HG03103 (cell line): ENCODE data around the gene KLHL13.
"Not testable (repeated sequence)": the region's sequence is repeated elsewhere in the genome, so short reads cannot be mapped to it uniquely, and the experiment has no call there.

Experiments
- ATAC-seq: cut with Tn5 transposase; IDR thresholded peaks from one replicate; pipeline ENCODE4 v1.9.1; 2021; ENCODE audit warnings: low read depth; ENCODE audit not compliant: unreplicated experiment

KLHL13 gene, protein sequence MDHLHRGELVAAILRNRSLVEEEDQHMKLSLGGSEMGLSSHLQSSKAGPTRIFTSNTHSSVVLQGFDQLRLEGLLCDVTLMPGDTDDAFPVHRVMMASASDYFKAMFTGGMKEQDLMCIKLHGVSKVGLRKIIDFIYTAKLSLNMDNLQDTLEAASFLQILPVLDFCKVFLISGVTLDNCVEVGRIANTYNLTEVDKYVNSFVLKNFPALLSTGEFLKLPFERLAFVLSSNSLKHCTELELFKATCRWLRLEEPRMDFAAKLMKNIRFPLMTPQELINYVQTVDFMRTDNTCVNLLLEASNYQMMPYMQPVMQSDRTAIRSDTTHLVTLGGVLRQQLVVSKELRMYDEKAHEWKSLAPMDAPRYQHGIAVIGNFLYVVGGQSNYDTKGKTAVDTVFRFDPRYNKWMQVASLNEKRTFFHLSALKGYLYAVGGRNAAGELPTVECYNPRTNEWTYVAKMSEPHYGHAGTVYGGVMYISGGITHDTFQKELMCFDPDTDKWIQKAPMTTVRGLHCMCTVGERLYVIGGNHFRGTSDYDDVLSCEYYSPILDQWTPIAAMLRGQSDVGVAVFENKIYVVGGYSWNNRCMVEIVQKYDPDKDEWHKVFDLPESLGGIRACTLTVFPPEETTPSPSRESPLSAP

DNA sequence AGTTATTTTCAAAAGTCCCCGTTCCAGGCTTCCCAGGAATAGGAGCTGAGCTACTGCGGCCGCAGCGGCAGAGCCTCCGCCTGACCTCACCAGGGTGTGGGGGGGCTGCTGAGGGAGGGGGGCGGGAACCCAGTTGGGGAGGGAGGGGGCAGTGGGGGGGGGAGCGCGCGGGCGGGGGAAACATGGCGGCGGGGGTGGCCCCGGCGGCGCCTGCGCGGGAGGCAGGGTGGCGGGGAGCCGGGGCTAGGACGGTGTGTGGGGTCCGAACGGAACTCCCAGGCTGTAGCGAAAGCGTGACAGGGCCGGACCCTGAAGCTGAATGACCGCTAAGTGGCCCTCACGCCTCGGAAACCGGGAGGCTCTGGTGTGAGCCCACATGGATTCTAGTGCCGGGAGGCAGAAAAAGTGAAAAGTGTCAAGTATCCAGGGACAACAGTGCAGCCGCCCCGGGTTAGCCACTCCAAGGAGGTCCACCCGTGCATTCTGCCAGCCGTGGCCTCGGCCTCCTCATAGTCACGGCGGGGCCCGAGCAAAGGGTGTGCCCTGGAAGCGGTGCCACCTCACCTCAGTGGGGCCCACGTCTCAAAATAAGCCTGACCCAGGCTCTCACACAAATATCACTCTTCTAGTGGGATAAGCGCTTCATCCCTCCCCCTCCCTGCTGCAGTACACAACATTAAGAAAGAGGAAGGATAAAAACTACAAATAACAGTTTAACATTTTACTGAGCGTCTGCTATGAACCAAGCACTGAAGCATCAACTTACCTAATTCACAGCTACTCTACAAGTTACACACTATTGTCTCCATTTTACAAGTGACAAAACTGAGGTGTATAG, at the start of gene KLHL13:
Gene KLHL13 (minus strand): TSS at position 98 of the 838 bp plus-strand sequence. CDS start 88,337 bp downstream, outside the sequence.
- no peak for ATAC-seq

DNA sequence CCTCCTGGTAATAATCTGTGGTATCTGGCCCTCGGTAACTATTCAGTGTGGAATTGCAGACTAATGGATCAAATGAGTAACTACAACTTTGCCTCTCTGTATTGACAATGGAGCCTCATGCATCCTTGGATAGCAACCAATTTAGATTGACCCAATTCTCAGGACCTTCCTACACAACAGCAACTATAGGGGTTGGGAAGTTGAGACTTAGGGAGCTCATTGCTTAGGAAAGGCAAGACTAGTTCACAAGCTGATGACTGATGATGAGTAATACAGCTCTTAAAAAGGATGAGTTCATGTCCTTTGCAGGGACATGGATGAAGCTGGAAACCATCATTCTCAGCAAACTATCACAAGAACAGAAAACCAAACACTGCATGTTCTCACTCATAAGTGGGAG, 47.5 kb upstream of the KLHL13 start:
- no peak for ATAC-seq

DNA sequence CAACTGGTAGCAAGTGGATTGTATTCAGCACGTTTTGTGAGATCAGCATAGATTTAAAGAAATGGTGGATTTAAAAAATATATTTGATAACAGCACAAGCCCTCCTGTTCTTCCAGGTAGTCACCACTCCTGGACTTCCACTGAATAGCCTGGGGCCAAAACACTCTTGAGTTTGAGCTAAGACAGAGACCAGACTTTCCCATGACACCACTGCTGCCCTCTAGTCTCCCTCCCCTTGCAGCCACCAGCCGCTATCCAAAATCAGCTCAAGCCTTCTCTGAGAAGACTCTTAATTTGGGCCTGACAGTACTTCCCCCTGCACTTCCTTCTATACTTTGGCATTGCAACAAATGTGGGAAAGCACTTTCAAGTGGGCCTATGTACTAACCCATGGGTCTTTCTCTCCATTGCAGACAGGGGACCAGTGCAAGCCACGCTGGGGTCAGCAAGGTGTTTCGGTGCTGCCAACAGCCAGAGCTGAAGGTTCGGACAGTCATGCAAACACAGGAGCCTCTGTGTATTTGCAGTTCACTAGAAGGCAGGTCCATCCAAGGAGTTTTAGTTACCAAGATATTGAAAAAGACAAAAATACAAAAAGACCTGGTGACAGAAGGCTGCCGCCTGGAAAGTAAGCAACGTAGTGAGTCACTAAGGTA, 40.5 kb upstream of the KLHL13 start:
- no peak for ATAC-seq

DNA sequence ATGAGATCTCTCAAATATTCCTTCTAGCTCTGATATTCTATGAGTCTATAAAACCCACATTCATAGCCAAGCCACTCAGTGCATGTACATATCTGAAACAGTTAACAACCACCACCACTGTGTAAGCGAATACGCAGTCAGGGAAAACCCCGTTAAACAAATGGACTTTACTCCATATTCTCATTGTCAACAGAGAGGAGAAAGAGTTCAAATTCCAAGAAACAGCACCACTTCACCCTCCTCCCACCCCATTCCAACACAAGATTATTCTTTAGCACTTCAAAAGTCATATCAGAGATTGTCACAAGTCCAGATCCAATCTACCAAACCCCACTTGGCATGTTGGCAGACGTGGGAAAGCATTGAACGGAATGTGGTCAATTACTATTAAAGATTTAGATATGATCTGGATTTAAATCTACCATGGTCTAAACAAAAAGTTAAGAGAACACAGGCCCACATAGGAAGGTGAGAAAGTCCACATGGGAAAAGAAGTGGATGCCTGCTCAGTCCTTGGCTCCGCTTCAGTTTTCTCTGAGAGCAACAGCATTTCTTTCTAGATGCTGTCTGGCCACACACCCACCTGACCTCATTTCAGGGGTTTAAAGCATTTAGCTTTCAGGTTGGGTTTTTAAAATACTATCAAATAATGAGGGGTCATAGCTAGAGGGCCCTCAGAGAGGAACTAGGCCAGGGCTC, 39.8 kb upstream of the KLHL13 start:
- ATAC-seq, result no peak

DNA sequence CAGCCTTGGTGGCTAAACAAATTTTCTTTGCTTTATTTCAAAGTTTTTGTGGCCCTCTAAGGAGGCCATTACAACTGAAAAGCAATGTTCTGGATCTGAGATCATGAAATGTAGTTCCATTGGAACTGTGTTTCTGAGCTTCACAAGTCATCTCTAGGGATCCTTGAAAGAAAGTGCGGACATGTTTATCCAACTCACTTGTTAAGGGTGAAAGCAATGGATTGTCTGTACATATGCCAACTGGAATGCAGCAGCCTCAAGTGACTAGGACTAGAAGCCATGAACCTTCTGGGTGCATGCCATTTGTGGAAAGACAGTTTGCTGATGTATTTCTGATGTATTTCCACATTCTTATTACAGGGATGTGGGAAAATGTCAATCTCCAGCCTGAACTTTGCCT, 36.7 kb upstream of the KLHL13 start:
- no peak for ATAC-seq

DNA sequence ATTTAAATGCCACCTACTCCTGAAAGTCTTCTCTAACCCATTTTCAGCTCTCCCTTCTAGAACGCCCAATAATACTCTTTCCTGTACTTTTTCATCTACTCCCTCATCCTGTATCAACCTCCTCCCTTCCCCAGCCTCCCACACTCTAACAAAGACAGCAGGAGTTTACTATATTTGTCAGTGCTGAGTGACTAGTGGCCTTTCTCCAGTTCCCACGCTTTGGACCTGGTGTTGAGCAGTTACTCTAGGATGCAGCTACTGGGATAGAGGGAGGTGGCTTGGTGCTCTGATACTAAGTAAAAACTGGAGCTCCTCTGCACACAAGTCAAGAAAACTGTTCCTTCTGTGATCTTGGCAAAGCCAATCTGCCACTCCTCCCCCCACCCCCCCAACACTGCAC, 36.1 kb upstream of the KLHL13 start:
- ATAC-seq, result no peak

DNA sequence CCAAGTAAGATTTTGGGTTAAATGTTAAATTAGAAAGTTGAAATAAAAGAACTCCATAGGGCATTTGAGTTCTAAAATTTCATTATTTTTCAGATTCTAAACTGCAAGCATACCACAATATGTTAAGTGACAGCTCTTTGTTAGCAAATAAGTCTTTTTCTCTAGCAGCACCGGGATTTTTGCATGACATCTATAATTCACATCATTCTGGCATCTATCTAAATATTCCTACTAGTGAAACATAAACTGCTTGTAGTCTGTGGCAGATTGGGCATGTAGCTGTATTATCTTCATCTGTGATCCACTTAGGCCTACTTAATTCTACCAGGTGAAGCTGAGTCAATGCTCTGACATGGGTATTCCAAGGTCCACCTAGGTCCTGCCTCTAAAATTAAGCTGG, 32.1 kb upstream of the KLHL13 start:
- ATAC-seq, result no peak

DNA sequence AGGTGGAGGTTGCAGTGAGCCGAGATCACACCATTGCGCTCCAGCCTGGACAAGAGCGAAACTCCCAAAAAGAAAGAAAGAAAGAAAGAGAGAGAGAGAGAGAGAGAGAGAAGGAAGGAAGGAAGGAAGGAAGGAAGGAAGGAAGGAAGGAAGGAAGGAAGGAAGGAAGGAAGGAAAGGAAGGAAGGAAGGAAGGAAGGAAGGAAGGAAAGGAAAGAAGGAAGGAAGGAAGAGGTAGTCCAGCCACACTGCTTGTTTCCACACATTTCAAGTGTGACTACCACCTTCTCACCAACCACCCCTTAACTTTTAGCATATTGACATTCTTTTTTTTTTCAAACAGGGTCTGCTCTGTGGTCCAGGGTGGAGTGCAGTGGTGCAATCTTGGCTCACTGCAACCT, 31.2 kb upstream of the KLHL13 start:
- ATAC-seq, result not testable (repeated sequence)

DNA sequence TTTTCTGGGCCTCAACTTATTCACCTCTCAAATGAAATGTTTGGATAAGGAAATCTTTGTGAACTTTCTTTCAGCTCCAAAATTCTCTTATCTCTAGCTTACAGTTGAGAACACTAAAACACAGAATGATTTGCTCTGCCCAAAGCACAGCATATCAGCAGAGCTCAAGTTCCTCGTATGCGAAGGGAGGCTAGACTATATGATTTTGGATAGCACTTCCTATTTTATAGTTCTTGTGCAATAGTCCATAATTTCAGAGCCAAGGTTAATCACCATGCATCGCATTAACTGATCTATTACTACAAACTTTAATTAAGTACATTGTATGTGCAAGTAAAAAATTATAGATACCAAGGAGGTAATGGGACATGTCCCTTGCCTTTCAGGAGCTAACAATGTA, 27.0 kb upstream of the KLHL13 start:
- ATAC-seq, result no peak

DNA sequence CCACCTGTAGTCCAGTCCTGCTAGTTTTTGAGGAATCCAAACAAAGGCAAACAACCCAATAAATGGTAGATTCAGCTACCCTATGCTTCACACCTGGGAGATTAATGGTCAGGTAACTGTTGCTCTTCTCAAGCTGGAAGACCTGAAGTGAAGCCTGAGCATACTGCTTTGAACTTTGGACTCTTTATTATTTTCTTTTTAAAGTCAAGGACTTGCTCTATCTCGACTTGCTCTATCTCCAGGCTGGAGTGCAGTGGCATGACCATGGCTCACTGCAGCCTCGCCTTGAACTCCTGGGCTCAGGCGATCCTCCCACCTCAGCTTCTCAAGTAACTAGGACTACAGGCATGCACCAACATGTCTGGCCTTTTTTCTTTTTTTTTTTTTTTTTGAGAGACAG, 14.7 kb upstream of the KLHL13 start:
- no peak for ATAC-seq

DNA sequence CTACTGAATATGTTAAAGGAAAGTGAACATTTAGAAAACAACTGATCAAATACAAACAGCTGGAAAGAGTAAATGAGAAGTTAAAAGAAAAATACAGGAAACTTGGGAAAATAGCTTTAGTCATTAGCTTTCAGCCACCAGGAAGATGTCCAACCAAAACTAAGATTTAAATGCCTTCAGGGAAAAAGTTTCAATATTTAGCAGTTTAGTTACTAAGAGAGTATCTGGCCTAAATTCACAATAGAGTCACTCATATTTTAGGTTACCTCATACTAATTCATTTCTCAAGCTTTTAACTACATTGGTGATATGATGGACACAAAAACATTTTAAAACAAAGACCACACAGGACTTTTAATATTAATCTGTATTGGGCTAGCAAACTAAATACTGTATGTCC, 13.1 kb upstream of the KLHL13 start:
- ATAC-seq, result no peak

DNA sequence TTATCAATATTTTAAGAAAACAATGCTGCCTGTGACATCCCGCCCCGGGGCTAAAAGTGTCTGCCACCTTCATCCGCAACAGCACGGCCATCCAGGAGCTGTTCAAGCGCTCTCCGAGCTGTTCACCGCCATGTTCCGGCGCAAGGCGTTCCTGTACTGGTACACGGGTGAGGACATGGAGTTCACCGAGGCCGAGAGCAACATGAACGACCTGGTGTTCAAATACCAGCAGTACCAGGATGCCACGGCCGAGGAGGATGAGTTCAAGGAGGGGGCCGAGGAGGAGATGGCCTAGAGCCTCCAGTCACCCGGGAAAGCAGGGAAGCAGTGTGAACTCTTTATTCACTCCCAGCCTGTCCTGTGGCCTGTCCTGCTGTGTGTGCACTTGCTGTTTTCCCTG, 12.1 kb upstream of the KLHL13 start:
- no peak for ATAC-seq

DNA sequence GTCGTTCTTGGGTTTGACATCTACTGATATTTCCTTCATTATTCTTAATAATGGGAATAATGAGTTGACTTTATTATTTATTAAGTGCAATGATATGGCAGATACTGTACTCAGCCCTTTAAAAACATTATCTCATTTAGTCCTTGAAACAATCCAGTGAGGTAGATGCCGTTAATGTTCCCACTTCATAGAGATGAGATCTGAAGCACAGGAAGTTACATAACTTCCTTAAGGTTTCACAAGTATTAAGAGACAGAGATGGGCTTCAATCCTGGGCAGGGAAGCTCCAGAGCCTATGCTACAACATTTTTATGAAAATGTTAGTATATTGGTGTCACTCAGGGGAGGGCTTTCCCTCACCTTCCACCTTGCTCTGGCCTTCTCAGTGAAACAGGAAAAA, 9.7 kb upstream of the KLHL13 start:
- no peak for ATAC-seq

DNA sequence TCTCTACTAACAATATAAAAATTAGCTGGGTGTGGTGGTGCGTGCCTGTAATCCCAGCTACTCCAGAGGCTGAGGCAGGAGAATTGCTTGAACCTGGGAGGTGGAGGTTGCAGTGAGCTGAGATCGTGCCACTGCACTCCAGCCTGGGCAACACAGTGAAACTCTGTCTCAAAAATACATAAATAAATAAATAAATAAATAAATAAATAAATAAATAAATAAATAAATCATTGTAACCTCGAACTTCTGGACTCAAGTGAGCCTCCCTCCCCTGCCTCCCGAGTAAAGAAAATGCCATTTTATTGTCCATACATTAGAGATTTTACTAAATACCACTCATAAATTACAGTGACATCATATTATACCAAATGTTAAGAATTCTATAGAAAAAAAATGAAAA, 7.6 kb upstream of the KLHL13 start:
- ATAC-seq, result not testable (repeated sequence)

DNA sequence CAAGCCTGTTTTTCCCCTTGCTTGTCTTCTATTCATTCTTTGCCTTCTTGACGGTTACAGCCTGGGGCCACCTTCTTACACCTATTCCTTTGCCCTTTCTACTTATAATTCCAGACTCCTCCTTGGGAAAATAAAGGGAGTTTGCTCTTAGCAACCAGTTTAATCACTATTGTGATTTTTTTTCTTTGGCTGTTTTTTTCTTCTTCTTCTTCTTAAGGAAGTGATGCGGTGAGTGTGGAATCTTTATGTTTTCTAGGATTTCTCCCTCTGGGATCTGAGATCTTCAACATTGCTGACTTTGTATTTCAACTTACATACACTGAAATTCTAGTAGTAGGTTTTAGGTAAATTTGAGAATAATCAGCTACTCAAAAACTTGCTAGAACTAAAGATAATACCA, 1.1 kb upstream of the KLHL13 start:
- no peak for ATAC-seq

DNA sequence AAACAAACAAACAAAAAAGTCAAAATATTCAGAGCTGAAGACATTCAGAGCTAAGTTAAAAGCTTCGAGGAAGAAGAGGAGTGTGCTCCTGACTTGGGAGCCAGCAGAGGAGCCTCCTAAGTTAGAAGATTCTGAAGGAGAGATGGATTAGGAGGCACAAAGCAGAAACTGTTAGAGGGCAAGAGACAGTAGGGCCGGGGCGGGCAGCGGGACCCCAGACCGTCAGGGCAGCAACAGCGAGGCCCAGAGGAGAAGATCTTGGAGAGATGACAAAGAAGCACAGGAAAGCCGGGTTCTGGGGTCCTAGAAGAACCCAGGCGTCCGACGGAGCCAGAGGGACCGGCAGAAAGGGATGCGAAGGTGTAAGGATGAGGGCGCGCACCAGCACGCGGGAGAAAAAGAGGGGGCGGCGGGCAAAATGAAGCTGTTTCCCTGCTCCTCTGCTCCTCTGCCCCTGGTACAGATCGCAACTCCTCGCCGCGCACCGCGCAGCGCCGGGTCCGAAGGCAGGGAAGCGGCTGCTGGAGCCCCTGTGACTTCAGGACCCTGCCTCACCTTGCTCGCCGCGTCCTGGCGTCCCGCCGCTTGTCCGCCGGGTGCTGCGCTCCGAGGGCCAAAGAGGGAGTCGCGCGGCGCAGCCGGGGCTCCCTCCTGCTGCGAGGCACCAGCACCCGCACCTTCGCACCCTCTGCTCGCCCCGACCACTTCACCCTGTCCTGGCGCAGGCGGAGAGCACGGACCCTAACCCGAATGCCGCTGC, 477 bp downstream of the KLHL13 start:
- no peak for ATAC-seq

DNA sequence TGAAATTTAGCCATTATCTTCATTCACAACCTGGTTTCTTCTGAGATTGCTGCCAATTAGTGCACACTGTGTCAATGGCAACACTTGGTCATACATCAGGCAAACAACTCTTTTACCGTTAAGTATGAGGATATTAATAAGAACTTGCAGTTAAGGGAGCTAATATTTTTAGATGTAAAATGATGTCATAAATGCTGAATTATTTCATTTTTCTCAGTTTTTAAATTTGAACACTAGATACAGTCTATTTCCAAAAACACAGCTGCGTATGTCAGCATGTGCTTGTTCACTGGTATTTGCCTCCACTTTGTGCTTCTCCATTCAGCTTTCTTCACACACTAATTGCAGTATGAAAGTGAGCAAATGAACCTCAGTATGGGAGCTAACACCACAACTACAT, 1.6 kb downstream of the KLHL13 start:
- no peak for ATAC-seq

DNA sequence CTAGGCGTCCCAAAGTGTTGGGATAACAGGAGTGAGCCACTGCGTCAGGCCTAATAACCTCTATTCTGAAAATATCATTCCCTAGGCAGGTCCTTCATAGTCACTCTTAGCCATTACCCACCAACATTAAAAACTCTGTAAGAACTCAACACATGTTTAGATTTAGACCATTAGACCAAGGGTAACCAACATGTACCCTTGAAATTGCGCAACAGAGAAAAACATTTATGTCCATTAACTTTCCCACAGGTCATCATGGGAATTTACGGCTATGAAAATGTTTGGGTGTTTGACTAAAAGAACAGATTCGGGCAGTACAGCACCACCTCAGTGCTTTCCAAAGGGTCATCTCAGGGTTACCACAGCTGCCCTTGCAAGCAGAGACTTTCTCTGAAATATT, 7.5 kb downstream of the KLHL13 start:
- no peak for ATAC-seq

DNA sequence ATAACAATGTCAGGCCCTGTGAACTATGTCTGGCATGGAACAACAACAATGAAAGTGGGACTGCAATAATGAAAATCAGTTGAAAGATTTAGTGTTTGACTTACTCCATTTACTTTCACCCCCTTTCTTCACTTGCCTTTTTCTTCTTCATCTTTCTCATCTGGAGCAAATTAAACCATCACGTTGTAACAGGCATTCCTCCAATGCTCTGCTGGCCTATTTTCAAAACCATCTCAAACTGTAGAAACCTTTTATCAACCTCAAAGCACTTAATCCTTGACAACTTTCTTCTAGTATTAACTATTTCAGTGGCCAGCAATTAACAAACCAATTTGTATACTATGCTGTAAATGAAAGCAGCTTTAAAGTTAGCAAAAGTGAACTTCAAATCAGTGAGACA, 8.3 kb downstream of the KLHL13 start:
- no peak for ATAC-seq

DNA sequence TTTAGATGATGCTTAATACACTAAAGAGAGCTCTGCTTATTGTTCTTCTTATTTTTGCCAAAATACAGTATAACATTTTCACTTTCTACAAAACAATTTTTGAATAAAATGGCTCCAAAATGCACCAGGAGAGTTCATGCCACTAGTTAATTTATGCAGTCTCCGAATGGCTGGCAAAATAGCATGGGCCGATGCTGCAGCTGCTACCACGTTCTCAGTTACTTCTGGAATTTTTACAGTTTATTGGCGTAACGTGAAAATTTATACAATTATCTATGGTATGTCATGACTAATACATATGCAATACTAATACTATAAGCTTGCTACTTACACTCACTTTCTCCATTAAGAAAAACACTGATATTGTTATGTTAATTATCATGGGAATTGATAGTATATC, 16.5 kb downstream of the KLHL13 start:
- no peak for ATAC-seq
